ENCODE results near the gene NFKBIA.
A peak's percentile ranks its signal among the peaks of the same experiment; 100 is the strongest.
"Not testable (repeated sequence)": the region's sequence is repeated elsewhere in the genome, so short reads cannot be mapped to it uniquely, and the experiment has no call there.

The NFKBIA gene

DNA sequence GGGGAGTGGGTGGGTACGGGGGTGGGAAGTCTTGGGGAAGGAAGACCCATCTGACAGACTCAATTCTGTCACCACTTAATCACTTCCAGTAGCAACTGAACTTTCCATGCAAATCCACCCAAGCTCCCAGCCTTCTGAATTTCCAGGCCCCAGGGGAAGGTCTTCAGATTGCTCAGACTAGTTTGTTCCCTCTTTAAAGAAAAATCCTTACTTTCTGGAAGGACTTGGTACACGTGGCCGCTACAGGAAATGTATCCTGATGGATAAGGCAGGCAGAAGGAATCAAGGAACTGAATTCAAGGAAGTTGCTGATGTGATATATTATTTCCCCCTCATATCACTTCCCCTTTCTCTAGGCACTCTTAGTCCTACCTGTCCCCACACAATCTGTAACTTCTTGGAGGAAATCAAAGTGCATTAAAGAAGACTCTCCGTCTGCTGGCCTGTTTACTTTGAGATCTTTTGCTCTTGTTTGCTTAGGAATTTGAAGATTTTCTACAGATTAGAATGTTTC is 6.4 kb downstream of the NFKBIA start:
- no peak overlapping the region for H3K9ac ChIP-seq (ENCODE audit: low read length)
- peaks cover 22% of the 10 kb centered on the region for H3K4me1 ChIP-seq (ENCODE audit: control insufficient read depth, low read depth, low read length)
- H3K4me3 ChIP-seq (ENCODE audit: low read length), result peak overlapping the region; percentile 24
- H3K27me3 ChIP-seq (ENCODE audit: control insufficient read depth, insufficient read depth, low read length), result no peaks in the 10 kb centered on the region
- H3K27ac ChIP-seq (ENCODE audit: low read length), result no peak overlapping the region
- no peaks in the 10 kb centered on the region for H3K9me3 ChIP-seq (ENCODE audit: control insufficient read depth, low read depth, low read length)
- peaks cover 29% of the 10 kb centered on the region for H3K36me3 ChIP-seq (ENCODE audit: control insufficient read depth, low read depth, low read length)

GRCh38 chr14:35396610-35397009 is 7.9 kb downstream of the NFKBIA start:
- H3K9me3 ChIP-seq (ENCODE audit: control insufficient read depth, low read depth, low read length); H3K4me3 ChIP-seq (ENCODE audit: low read length); H3K27me3 ChIP-seq (ENCODE audit: control insufficient read depth, insufficient read depth, low read length); H3K9ac ChIP-seq (ENCODE audit: low read length); H3K27ac ChIP-seq (ENCODE audit: low read length): not testable (repeated sequence)
- Histone ChIP-seq H3K4me1 (ENCODE audit: control insufficient read depth, low read depth, low read length) (peaks cover 13% of the 10 kb centered on the region), H3K36me3 (ENCODE audit: control insufficient read depth, low read depth, low read length) (peaks cover 14% of the 10 kb centered on the region)

DNA sequence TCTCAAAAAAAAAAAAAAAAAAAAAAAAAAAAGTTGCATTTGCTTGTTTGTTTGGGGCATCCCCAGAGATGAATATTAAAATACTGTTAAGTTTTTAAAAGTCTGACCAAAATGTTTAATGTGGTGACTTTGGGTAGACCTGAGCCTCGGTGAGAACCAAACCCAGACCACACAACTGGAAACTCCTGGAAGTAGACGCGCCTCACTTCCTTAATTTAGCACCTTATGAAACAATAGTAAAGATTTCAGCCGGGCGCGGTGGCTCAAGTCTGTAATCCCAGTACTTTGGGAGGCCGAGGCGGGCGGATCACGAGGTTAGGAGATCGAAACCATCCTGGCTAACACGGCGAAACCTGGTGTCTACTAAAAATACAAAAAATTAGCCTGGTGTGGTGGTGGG is 9.3 kb downstream of the NFKBIA start:
- Histone ChIP-seq H3K27ac (ENCODE audit: low read length) (no peak overlapping the region), H3K4me3 (ENCODE audit: low read length) (no peak overlapping the region), H3K27me3 (ENCODE audit: control insufficient read depth, insufficient read depth, low read length) (no peaks in the 10 kb centered on the region), H3K9me3 (ENCODE audit: control insufficient read depth, low read depth, low read length) (no peaks in the 10 kb centered on the region), H3K36me3 (ENCODE audit: control insufficient read depth, low read depth, low read length) (peaks cover under 1% of the 10 kb centered on the region), H3K9ac (ENCODE audit: low read length) (no peak overlapping the region), H3K4me1 (ENCODE audit: control insufficient read depth, low read depth, low read length) (peaks cover 13% of the 10 kb centered on the region)

DNA sequence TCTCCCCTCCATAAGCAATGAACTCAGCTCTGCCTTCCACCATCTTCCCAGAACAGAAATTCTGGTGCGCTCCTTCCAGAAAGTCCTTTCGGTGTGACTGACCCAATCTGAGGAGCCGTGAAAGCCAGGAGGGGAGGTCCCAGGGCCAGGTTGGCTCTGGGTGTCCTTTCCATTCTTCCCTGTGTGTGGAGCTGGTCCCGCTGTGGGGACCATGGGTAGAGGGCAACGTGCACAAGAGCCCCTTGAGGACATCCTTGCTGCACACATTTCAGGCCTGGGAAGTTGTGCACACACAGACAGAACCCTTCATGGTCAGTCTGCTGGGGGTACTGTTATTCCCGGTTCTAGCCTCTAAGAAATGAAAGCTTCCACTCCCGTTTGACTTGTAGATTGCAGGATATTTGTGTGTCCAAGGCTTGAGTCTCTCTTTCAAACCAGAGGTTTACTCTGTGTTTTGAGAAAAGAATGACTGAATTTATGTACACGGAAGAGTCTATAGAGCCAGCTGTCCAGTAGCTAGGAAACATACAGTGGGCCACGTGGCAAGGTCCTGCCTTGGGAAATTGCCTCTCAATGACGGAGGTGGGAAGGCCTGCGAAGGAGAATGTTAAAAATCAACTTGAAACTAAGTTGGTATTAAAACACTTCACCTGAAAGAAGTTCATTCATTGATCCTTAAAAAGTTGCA is 10.1 kb downstream of the NFKBIA start:
- H3K27ac ChIP-seq (ENCODE audit: low read length), result no peak overlapping the region

DNA sequence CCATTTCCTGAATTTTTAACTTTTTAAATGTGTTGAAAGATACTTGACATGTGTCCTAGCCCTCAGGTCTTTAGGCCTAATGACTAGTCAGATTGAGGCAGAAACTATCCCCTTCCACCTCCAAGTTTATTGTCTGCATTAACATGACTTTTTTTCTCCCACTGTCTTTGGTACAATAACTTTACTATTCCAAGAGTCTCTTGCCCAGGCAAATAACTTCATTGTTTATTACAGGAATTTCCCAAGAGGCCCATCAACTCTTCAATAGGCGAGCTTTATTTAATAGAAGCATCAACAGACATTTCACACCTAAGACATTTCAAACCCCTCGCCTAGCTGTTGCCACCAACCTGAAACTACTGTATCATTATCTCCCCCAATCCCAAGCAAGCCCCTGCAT is 10.7 kb downstream of the NFKBIA start:
- Histone ChIP-seq H3K27ac (ENCODE audit: low read length) (no peak overlapping the region), H3K9ac (ENCODE audit: low read length) (no peak overlapping the region), H3K4me3 (ENCODE audit: low read length) (no peak overlapping the region), H3K9me3 (ENCODE audit: control insufficient read depth, low read depth, low read length) (no peaks in the 10 kb centered on the region), H3K27me3 (ENCODE audit: control insufficient read depth, insufficient read depth, low read length) (no peaks in the 10 kb centered on the region), H3K36me3 (ENCODE audit: control insufficient read depth, low read depth, low read length) (no peaks in the 10 kb centered on the region), H3K4me1 (ENCODE audit: control insufficient read depth, low read depth, low read length) (peaks cover 19% of the 10 kb centered on the region)

More for the DNA sequence above, 10.1 kb downstream of the NFKBIA start:
- no peaks in the 10 kb centered on the region for H3K27me3 ChIP-seq (ENCODE audit: control insufficient read depth, insufficient read depth, low read length)
- H3K9ac ChIP-seq (ENCODE audit: low read length), result no peak overlapping the region
- H3K36me3 ChIP-seq (ENCODE audit: control insufficient read depth, low read depth, low read length), result no peaks in the 10 kb centered on the region
- H3K9me3 ChIP-seq (ENCODE audit: control insufficient read depth, low read depth, low read length), result no peaks in the 10 kb centered on the region
- H3K4me3 ChIP-seq (ENCODE audit: low read length), result no peak overlapping the region
- H3K4me1 ChIP-seq (ENCODE audit: control insufficient read depth, low read depth, low read length), result peaks cover 14% of the 10 kb centered on the region

DNA sequence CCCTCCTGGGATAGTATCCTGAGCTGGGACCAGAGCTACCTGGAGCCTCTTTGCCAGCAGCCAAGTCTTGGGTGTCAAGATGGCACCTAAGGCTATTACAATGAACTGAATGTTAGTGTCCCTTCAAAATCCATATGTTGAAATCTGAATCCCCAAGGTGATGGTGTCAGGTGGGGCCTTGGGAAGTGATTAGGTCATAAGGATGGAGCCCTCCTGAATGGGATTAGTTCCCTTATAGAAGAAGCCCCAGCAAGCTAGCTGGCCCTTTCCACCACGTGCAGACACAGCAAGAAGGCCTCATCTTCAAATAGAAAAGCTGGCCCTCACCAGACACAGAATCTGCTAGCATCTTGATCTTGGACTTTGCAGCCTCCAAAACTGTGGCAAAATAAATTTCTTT is 12.4 kb downstream of the NFKBIA start:
- Histone ChIP-seq H3K4me1 (ENCODE audit: control insufficient read depth, low read depth, low read length) (peaks cover 6% of the 10 kb centered on the region), H3K9me3 (ENCODE audit: control insufficient read depth, low read depth, low read length) (no peaks in the 10 kb centered on the region), H3K36me3 (ENCODE audit: control insufficient read depth, low read depth, low read length) (no peaks in the 10 kb centered on the region), H3K9ac (ENCODE audit: low read length) (no peak overlapping the region), H3K27ac (ENCODE audit: low read length) (no peak overlapping the region), H3K27me3 (ENCODE audit: control insufficient read depth, insufficient read depth, low read length) (no peaks in the 10 kb centered on the region), H3K4me3 (ENCODE audit: low read length) (no peak overlapping the region)

GRCh38 chr14:35391388-35391710 is 13.2 kb downstream of the NFKBIA start:
- Histone ChIP-seq H3K36me3 (ENCODE audit: control insufficient read depth, low read depth, low read length) (no peaks in the 10 kb centered on the region), H3K4me1 (ENCODE audit: control insufficient read depth, low read depth, low read length) (peaks cover 6% of the 10 kb centered on the region), H3K27ac (ENCODE audit: low read length) (no peak overlapping the region), H3K9ac (ENCODE audit: low read length) (no peak overlapping the region), H3K27me3 (ENCODE audit: control insufficient read depth, insufficient read depth, low read length) (no peaks in the 10 kb centered on the region), H3K4me3 (ENCODE audit: low read length) (no peak overlapping the region), H3K9me3 (ENCODE audit: control insufficient read depth, low read depth, low read length) (no peaks in the 10 kb centered on the region)

DNA sequence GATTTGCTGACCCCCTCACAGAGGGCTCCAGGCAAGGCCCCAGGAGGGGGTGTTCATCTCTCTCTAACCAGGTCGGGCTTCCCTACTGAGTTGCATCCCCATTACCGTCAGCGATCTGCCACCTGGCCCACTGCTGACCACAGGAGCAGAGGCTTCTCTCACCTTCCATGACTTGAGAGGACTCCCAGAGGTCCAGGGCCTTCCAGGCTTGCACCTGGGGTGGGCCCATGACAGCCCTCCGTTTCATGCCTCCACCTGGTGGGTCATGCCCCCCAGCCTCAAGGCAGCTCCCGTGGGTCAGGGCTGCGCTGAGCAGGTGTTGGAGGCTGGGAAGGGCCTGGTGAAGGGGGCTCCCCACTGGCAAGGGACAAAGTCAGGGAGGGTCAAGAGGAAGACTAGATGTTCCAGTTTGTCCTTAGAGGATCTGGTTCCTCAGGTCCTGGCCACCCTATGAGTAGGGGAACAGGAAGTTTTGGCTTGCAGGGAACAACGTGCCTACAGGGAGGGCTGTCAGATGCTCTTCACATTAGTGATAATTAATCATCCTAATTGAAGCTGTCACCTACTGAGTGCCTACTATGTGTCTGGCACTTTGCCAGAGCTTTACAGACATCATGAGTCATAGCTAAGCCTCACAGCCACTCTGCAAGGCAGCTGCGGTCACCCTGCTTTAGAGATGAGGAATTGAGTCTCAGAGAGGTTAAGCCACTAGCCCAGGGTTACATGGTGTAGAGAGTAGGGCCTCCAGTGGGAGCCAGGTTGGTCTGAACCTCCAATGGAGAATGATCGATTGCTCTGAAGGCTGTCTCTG is 13.8 kb downstream of the NFKBIA start:
- Histone ChIP-seq H3K27me3 (ENCODE audit: control insufficient read depth, insufficient read depth, low read length) (no peaks in the 10 kb centered on the region), H3K9me3 (ENCODE audit: control insufficient read depth, low read depth, low read length) (no peaks in the 10 kb centered on the region), H3K36me3 (ENCODE audit: control insufficient read depth, low read depth, low read length) (no peaks in the 10 kb centered on the region), H3K27ac (ENCODE audit: low read length) (no peak overlapping the region), H3K9ac (ENCODE audit: low read length) (no peak overlapping the region), H3K4me3 (ENCODE audit: low read length) (no peak overlapping the region), H3K4me1 (ENCODE audit: control insufficient read depth, low read depth, low read length) (peaks cover 8% of the 10 kb centered on the region)

- Histone ChIP-seq H3K36me3 (ENCODE audit: control insufficient read depth, low read depth, low read length) (no peaks in the 10 kb centered on the region), H3K9ac (ENCODE audit: low read length) (no peak overlapping the region), H3K27me3 (ENCODE audit: control insufficient read depth, insufficient read depth, low read length) (no peaks in the 10 kb centered on the region), H3K4me1 (ENCODE audit: control insufficient read depth, low read depth, low read length) (peaks cover 10% of the 10 kb centered on the region), H3K9me3 (ENCODE audit: control insufficient read depth, low read depth, low read length) (no peaks in the 10 kb centered on the region), H3K27ac (ENCODE audit: low read length) (no peak overlapping the region), H3K4me3 (ENCODE audit: low read length) (no peak overlapping the region)
Observed at GRCh38 chr14:35389315-35389667, 15.3 kb downstream of the NFKBIA start.

- no peak overlapping the region for H3K27ac ChIP-seq (ENCODE audit: low read length)
- no peak overlapping the region for H3K9ac ChIP-seq (ENCODE audit: low read length)
- H3K4me3 ChIP-seq (ENCODE audit: low read length), result no peak overlapping the region
- H3K36me3 ChIP-seq (ENCODE audit: control insufficient read depth, low read depth, low read length), result no peaks in the 10 kb centered on the region
- H3K9me3 ChIP-seq (ENCODE audit: control insufficient read depth, low read depth, low read length), result no peaks in the 10 kb centered on the region
- peaks cover 10% of the 10 kb centered on the region for H3K4me1 ChIP-seq (ENCODE audit: control insufficient read depth, low read depth, low read length)
- H3K27me3 ChIP-seq (ENCODE audit: control insufficient read depth, insufficient read depth, low read length), result no peaks in the 10 kb centered on the region
Observed at GRCh38 chr14:35388656-35389314, 15.8 kb downstream of the NFKBIA start.

DNA sequence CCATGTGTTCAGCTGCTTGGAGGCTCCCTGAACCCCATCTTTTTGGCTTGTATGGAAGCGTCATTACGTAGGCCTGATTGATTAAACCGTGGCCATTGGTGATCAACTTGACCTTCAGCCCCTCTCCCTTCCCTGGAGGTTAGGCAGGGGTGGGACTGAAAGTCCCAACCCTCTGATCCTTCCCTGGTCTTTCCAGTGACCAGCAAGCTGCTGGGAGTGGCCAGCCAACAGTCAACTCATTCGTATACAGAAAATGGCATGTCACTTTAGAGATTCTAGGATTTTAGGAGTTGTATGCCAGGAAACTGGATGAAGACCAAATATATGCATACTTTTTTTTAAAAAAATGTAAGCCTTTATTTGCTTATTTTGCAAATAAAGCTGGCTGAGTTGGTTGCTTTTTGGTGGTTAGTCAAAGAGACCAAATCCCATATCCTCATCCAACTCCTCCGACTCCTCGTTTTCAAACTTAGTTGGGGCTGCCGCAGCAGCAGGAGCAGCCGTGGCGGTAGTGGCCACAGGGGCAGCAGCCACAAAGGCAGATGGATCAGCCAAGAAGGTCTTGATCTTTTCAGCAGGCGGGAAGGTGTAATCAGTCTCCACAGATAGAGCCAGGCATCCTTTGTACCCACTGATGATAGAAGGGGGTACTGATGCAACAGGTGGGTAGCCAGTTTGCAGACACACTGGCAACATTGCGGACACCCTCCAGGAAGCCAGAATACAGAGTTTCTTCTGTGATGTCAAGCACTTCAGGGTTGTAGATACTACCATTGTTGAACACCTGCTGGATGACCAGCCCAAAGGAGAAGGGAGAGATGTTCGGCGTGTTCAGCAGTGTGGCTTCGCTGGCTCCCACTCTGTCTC is 16.6 kb downstream of the NFKBIA start:
- Histone ChIP-seq H3K27me3 (ENCODE audit: control insufficient read depth, insufficient read depth, low read length) (no peaks in the 10 kb centered on the region), H3K27ac (ENCODE audit: low read length) (no peak overlapping the region), H3K4me1 (ENCODE audit: control insufficient read depth, low read depth, low read length) (peaks cover 10% of the 10 kb centered on the region), H3K9me3 (ENCODE audit: control insufficient read depth, low read depth, low read length) (no peaks in the 10 kb centered on the region), H3K9ac (ENCODE audit: low read length) (no peak overlapping the region), H3K36me3 (ENCODE audit: control insufficient read depth, low read depth, low read length) (no peaks in the 10 kb centered on the region), H3K4me3 (ENCODE audit: low read length) (no peak overlapping the region)
